Stimulated activated naive CD8-positive, alpha-beta T cell treated with anti-CD3 and anti-CD28 coated beads, Interleukin-15, Interleukin-2, amounts not matched to agents 100 U/mL and 50 U/mL, for 24 hours (primary cell): ENCODE data around the gene TMOD2.

Experiments
- ATAC-seq: fragments of 150-1000 bp; cut with Tn5 transposase; one replicate; pipeline ENCODE4 v1.10.0; 2021
- DNase-seq: peaks from one replicate; pipeline ENCODE4 v3.0.0; 2021

The TMOD2 gene

GRCh38 chr15:51736069-51736468, 15.3 kb upstream of the TMOD2 start:
- ATAC-seq (peak; percentile 53), DNase-seq (peak; percentile 29)

GRCh38 chr15:51736751-51737521, 14.5 kb upstream of the TMOD2 start:
- peak; percentile 69 for DNase-seq
- peak; percentile 60 for ATAC-seq

DNA sequence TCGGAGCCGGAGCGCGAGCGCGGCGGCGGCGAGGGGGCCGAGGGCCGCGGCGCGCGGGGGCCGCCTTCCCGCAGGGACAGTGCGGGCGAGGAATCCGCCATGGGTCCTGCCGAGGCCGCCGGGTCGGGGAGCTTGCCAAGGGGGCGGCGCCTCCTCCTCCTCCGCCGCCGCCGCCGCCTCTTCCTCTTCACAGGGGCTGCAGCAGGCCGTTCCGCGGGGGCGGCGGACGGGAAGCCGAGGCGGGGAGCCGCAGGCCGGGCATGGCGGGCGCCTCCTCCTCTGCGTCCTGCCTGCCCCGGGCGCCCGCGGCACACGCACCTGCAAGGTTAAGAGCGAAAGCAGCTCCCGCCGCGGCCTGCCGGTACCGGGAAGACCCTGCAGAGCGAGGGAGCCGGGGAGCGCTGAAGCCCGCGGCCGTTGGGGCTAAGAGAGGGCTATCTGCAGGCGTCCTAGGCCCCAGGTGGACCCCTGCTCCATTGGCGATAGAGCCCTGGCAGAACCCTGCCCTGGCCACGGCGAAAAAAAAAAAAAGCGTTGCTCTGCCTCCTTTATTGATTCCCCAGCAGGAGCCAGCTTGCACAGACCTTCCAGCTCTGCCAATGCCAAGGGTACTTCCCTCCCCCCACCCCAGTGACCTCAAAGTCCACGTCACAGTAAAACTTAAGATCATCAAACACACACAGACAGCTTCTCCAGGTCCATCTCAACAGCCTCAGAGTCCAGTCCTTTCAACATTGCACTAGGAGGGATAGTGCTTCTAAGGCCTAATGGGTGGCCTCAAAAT, 13.7 kb upstream of the TMOD2 start, which contains the start of gene LYSMD2:
TSS of gene LYSMD2 (minus strand) at position 134 of the 784 bp plus-strand sequence. CDS start at position 101, 33 bp downstream.
- DNase-seq, result peak; percentile 74
- ATAC-seq, result peak; percentile 21

DNA sequence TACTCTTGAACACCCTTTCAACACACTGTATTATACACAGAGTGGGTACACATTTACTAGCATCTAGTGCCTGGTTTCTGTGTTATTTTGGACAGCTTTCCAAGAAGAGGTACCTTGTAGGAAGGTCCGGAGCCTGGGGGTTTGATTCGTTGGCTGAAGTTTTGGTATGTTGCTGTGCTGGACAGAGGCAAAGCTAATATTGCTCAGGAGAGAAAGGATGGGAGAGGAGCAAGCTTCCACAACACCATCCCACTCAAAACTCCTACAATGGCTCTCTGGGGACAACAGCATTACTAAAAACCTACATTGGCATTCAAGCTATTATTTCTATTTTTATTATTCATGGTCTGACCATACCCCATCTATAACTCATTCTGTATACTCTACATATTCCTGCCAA, 12.8 kb upstream of the TMOD2 start:
- DNase-seq, result no peak
- ATAC-seq, result no peak

DNA sequence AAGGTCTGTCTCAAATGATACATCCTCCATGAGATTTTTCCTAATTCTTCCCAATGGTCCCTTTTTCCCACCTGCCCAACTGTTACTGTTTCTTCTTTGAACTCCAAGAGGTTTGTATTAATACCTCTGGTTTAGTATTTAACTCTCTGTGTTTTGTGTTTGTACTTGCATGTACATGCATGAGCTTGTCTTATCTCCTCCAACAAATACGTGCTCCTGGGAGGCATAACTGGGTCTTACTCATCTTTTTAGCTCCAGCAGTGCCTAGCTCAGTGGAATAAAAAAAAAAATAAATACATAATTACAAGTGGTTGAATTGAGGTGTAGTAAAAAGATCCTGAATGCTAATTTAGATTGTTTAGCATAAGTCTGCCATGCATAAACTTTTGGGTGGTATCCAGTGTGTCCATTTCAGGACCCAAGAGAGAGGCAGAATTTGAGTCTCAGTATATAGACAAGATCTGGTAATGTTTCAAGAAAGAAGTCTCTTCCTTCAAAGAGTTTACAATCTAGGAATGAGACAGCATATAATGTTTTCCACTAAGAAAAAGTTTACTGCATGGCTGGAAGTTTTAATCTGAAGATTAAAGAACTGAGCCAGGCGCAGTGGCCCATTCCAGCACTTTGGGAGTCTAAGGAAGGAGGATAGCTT, 12.2 kb upstream of the TMOD2 start:
- DNase-seq (no peak), ATAC-seq (no peak)

DNA sequence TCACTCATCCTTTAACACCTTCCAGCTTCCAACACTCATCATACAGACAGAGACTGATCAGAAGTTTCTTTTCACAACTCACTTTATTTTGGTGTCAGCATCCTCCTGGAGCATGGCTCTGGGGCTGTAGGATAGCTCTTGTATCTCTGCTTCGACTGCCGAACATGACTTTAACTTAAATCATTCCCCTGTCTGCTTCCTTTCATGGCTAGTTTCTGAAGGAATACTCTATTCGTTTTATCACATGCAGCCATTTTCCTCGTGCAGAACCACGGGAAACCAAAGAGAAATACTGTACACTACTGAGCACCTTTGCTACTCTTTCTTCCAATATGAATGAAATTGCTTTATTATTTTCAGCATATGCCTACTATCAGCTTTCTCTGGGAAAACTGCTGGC, 2.1 kb upstream of the TMOD2 start:
- ATAC-seq, result no peak
- no peak for DNase-seq

GRCh38 chr15:51750186-51750585, 1.2 kb upstream of the TMOD2 start:
- DNase-seq, result no peak
- no peak for ATAC-seq

DNA sequence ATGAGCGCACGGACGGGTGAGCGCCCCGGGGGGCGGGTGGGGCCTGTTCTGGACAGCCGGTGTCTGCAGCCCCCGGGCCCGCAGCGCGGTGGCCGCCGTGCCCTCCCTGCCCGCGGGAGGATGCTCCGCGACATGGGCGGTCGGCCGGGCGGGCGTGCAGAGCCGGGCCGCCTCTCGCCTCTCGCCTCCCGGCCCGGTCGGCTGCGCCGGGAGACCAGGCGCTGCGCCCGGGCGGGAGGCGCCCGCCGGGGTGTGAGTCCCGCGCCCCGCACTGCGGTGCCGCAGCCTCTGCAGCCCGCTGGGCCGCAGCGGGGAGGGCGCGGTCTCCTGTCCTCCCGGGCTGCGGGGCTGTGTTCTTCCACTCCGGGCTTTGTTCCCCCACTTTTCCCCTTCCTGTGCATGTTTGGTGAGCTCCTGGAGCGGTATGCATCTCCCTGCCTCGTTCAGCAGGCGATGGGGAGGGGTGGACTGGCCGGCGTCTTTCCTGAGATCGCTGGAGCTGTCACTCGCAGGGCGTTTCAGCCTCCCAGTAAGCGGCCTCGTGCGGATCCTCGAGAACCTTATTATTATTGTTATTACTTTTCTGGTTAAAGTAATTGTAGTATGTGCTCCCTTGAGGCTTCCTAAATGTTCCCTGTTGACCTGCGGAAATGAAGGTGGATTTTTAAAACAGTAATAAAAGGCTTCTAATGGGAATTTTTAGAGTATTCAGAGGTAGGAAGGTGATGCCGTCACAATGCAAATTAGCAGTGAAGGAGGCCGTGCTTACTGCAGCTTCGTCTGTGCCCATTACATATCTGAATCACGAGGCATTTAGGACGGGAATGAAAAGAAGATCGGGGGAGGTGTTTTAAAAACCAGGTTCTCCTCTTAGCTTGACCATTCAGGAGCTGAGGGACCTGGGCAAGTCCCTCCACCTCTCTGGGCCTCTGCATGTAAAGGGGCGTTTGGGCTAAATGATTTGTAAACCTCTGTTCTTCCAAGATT, 593 bp downstream of the TMOD2 start:
- ATAC-seq (peak; percentile 30), DNase-seq (peak; percentile 29)

GRCh38 chr15:51752888-51753287, 1.5 kb downstream of the TMOD2 start:
- no peak for DNase-seq

DNA sequence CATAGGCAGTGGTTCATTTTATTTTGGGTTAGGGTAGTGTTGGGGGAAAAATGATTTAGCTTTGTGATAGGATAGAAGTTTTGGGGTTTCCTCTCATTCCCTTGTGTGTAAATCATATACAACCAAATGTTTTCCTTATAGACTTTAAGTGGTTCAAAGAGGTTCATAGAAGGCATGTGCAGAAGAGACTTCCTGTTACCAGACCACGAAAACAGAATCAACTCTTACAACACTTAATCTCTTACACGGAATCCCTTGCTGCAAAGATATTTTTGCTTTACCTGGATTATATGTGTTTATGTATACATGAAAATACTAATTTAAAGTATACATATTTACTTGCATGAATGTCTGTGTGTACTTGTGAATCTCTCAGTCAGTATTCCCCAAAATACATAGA, 2.9 kb downstream of the TMOD2 start:
- no peak for DNase-seq
- ATAC-seq, result no peak

More at GRCh38 chr15:51752888-51753287, 1.5 kb downstream of the TMOD2 start:
- ATAC-seq, result no peak

DNA sequence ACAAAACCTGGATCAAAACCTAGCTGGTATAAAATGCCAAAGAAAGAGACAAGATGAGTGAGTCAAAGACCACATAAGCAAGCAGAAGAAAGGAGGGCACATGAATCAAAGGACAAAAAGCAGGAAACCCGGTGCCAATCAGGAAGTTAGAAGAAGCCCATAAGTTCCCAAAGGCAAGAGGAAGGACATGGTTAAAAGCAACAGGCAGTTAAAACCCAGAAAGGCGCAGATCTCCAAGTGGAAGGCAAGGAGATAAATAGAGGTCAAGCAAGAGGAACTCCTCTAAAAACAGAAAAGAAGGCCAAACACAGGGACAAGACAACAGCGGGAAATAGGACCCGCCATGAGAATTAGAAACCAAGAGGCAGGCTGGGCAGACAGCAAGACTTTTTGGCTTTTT, 4.4 kb downstream of the TMOD2 start:
- no peak for DNase-seq
- ATAC-seq, result no peak

DNA sequence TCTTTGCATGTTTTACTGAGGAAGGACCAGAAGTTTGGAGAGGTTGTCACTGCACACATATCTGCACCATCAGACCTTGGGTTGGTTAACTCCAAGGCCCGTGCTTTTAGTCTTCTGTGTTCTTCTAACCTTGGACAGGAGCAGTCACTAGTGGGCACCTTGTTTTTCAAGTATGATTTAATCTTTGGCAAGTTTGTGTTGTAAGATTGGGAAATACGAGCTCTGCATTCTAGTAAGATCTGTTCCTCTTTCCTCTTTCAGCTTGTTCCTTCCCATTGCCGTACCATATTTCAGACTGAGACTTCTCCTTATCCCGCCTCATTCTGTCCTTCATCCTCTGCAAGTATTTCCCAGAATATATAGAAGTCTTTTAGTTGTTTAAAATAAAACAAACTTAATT, 5.1 kb downstream of the TMOD2 start:
- DNase-seq, result no peak
- no peak for ATAC-seq

DNA sequence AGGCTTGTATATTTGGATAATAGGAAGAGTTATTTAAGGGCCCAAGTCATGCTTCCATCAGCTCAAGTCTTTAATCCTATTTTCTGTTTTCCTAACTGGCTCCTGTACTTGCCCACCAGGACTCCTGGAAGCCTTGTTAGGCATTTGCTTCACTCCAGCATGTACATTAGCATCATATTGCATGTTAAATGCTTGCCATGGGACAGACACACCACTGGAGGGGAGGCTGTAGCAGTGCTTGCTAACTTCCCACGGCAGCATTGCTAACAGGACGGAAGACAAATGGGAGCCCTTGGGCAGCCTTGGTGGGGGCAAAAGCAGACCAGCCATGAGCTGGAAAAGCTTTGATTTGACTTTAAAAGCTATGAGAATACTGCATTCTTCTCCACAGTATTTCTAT, 6.1 kb downstream of the TMOD2 start:
- DNase-seq (no peak), ATAC-seq (no peak)

DNA sequence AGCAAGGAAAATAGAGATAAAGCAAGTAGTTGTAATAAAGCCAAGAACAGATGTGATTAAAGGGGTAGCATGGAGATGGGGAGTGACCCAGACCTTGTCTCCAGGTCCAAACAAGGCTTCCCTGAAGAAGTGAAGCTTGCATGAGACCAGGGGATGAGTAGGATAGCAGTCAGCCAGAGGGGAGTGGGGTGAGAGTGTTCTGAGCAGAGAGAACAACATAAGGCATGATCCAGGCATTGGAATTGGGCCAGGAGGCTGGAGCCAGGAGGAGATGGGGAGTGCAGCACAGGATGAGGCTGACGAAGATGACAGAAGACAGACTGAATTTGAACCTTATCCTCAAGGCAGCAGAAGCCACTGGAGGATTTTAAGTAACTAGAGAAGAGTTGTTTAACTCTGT, 7.2 kb downstream of the TMOD2 start:
- ATAC-seq (no peak), DNase-seq (no peak)

DNA sequence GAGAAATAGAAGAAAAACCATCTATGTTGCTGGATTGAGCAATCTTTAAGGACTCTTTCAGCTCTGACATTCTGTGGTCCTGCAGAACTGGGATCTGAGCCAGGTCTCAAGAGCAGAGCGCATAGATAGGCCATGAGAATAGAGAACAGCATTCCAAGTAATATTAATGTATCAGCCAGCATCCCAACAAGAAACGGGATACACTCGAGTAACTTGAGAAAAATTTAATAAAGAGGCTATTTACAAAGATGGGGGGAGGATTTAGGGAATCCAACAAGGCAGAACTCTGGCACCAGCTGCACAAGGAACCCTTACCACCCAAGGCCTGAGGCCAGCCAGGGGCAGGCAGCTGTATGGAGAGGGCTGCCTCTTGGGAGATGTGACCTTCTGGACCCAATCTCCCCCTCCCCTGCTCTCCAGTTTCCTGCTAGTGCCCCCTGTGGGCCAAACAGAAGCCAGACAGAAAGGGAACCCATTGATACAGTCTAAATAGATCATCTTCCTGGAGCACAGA, 8.2 kb downstream of the TMOD2 start:
- ATAC-seq (no peak), DNase-seq (no peak)

DNA sequence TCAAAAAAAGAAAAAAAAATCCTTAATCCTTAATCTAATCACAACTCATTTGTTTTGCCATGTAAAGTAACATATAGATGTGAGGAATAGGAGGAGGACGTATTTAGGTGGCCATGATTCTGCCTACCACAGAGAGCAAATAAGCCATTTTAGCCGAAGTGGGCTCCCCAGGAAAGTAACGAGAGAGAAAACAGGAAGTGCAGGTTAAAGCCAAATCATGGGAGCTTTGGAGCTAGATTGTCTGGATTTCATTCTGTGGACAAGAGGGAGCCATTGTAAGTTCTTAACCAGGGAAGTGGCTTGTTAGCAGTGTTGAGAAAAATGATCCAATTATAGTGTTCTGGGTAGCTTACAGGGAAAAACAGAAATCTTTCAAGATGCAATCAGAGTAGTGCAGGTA, 9.4 kb downstream of the TMOD2 start:
- DNase-seq, result no peak
- ATAC-seq, result no peak

DNA sequence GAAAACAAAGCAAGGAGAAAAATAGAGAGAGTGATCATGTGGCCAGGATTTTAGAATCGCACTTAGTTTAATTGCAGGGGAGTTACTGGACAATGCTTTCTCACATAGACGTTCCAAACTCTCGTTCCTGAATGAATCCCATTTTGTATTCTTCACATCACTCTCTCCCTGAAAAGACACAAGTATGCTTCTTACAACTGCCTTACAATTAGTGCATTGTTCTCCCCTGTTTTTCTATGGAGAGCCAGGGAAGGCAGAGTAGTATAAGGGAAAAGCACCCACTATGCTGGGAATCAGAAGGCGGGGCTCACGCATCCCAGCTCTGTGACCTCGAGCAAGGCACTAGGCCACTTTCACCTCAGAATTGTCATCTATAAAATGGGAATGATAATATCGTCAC, 14.4 kb downstream of the TMOD2 start:
- ATAC-seq (no peak), DNase-seq (no peak)

GRCh38 chr15:51766341-51766740, 14.9 kb downstream of the TMOD2 start:
- ATAC-seq (no peak), DNase-seq (no peak)

- ATAC-seq (no peak), DNase-seq (no peak)
Observed at GRCh38 chr15:51768018-51768417, 16.6 kb downstream of the TMOD2 start.

- no peak for DNase-seq
- no peak for ATAC-seq
Observed at GRCh38 chr15:51770902-51771301, 19.5 kb downstream of the TMOD2 start.

DNA sequence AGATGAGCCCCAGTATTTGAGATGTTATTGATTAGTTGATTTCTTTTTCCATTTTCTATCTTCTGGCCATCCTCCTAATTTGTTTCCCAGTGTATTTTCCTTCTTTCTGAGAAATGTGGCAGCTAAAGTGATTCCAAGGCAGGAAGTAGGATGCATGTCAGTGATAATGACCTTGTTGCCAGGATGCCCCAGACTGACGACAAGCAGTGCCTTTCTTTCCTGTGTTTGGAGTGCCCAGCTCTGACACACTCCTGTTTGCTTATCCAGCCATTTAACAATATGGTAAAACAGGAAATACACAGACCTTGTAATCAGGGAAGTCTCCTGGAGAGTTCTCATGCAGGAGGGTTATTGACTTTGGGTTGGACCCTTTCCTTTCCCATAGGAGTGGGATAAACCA, 20.4 kb downstream of the TMOD2 start:
- ATAC-seq (no peak), DNase-seq (no peak)

DNA sequence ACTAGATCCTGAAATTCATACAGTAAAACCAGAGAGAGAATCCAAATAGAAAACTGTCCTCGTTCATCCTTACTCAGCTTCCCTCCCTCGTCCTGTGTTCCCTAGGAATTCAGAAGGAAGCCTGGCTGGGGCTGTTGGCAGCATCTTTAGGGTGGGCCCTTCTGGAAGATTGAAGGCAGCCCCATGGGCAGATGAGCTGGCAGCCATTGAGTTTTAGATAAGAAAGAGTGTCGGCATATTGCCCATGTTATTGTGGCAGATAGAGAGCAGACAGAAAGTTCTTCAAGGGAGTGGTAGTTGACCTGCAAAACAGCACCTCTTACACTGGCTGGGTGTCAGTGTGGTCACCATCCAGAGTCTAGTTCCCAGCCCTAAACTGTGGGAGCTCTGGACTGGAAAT, 23.5 kb downstream of the TMOD2 start:
- ATAC-seq (no peak), DNase-seq (no peak)
